Activated CD8-positive, alpha-beta memory T cell treated with anti-CD3 and anti-CD28 coated beads for 48 hours (primary cell): ENCODE measurements around the gene GRIA4.

Experiments used
- DNase-seq, 3 experiments: peaks; one replicate each; pipeline ENCODE4 v3.0.0-alpha.2; 2020; ENCODE audit warnings: low read depth in 2 of 3, low spot score in 2 of 3

GRIA4 gene

DNA sequence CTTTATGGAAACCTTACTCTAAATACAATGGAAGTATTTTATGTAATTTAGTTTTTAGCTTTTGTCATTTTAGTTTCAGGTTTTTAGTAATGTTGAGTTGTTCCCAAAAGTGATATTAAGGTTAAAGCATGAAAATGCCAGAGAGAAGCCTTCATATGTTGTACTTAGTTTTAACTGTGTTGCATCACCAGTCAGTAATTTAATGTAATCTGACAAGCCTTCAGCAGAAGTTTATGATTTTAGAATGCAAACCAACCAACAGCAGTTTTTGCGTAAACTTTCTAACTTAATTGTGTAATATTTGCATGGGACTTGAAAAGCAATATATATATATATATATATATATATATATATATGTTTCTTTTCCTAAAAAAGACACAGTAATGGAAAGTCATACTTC lies 301.6 kb downstream of the GRIA4 start:
- no peak for DNase-seq

DNA sequence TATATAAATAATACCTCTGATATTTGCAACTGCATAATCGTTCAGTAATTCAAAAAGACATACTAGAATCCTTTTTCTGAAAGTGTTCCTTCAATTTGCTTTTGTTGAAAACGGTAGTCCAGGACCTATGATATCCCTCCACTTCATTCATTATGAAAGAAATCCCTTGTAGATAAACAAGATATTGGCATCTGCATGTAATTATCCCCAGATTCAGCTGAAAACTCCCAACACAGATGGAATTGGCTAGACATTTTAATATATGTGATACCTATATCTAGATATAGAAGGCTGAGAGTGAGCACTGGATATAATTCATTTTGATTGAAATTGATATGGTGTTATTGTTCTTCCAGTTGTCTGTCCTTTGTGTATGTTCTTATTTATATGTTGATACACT lies 302.8 kb downstream of the GRIA4 start:
- no peak for DNase-seq

DNA sequence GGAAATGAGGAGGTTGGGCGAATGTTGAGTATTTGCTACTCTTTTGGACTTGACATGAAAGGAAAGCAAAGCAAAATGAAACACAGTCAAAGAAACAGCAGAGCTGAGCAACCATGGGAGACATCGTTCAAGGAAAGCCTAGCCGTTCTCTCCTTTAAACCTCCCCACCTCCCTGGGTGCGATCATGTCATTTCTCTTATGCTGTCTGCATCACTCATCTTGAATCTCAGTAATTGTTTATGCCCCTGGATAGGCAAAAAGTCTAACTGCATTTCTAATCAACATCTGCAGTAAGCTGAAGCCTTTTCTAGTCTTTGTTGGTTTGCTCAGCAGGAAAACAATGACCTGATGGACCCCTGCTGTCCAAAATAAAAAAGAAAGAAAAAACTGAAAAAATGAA lies 305.1 kb downstream of the GRIA4 start:
- DNase-seq: no peak

DNA sequence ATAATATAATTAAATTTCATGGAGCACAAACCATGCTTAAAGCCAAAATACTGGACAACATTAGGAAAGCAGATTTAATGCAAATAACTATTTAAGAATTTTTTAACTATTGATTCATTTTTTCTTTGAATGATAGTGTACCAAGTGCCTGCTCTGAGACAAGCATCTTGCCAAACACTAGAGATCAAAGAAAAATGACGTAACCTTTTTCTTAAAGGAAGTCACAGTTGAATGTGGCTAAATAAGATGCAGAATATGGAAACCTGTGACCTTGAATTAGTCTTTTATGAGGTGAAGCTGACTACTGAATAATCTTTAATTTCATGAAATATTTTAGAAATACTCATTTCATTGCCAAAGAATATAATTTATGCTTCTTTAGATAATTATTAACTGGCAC lies 308.2 kb downstream of the GRIA4 start:
- DNase-seq: no peak

DNA sequence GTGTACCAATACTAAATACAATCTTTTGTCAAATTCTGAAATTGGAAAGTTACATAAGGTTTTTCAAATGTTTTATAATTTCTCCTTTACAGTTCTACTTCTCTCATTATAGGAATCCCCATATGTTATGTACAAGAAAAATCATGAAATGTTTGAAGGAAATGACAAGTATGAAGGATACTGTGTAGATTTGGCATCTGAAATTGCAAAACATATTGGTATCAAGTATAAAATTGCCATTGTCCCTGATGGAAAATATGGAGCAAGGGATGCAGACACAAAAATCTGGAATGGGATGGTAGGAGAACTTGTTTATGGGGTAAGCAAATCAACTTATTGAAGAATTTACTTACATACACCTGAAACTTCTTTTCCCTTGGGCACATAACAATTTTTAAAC lies 308.7 kb downstream of the GRIA4 start:
- no peak for DNase-seq

DNA sequence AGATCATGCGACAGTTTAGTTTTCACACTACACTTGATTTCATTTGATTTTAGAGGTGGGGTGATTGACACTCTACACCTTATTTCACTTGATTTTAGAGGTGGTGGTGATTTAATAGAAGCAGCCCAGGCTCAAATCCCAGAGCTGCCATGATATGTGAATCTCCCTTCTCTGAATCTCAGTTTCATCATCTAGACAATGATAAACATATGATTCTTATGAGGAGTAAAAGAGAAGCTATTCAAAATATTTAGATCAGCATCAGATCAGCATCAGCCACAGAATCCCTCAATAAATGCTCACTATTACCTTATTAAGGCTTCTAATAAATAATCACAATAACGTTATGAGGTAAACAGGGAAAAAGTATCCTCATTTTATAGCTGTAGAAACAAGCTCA lies 313.4 kb downstream of the GRIA4 start:
- DNase-seq: no peak

DNA sequence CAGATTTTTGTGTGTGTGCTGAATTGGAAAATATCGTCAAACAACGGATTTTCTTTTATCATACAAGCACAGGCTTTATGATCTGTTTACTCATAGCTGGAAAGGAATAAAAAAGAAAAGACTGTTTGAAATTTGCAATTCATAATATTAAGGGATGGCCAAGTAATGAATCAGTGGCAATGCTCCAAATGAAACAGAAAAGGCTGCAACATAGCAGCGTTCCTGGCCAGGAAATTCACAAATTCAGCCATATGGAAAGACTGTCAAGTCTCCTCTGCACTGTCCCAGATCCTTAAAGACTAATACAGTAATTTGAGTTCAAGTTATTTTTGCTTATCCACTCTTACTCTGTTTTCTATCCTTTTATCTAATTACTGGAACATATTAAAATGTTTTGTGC lies 313.9 kb downstream of the GRIA4 start:
- DNase-seq: no peak

DNA sequence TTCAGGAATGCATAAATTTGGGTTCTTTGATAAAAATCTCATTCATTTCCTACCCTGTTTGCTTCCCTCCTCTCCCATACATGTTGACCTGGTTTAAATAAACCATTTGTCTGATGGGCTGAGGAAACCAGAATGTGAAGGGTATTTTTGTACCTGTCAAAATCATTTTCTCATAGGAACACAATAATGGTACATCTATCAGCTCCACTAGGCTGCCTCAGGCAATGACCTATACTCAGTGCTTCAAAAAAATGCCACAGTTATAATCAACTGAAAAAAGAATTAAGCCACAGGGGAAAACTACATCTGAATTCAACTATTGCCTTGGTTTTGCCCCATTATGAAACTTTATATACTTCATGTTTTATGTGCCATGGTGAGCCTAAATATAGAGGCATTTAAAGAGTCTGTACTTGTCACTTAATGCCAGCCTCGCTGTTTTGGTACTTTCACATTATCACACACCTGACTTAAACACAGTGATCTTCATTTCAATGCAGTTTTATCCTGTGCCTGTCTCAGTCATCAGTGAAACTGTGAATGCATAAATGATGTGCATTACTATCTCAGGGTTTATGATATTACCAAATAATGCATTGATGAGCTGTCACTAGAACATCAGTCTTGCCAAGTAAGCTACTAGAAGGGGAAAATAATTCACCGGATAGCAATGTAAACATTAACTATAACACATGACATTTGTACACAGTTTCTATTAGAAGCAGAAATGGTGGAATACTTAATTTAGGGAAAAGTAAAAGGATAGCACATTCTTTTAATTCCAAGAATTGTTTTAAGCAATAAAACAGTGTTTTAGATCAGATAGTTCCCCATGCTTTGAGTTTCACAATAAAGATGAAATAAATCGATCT lies 319.4 kb downstream of the GRIA4 start:
- no peak for DNase-seq

DNA sequence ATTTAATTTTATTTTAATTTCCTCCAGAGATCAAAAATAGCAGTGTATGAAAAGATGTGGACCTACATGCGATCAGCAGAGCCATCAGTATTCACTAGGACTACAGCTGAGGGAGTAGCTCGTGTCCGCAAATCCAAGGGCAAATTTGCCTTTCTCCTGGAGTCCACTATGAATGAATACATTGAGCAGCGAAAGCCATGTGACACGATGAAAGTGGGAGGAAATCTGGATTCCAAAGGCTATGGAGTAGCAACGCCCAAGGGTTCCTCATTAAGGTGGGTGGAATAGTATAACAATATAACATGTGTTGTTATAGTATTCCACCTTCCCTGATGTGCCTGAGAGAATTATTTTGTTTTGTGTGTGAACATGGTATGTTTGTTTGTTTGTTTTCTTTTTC lies 323.8 kb downstream of the GRIA4 start:
- no peak for DNase-seq

DNA sequence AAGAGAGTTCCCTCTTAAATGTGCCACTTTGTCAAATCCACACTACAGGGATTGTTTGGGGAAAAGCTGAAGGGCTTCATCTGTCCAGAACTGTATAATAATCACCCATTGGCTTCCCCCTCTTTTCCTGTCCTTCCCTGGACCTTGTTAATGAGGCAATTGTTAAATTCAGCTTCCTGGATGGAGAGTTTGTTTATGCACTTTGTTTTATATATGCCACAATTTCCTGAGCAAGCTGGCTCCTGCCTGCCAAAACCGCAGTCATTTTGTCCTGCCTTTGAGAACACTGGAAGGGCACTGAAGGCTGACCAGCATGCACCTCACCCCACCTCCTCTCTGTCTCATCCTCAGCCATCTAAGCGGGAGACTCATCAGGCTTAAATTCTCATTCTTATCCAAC lies 325.9 kb downstream of the GRIA4 start:
- DNase-seq: no peak

DNA sequence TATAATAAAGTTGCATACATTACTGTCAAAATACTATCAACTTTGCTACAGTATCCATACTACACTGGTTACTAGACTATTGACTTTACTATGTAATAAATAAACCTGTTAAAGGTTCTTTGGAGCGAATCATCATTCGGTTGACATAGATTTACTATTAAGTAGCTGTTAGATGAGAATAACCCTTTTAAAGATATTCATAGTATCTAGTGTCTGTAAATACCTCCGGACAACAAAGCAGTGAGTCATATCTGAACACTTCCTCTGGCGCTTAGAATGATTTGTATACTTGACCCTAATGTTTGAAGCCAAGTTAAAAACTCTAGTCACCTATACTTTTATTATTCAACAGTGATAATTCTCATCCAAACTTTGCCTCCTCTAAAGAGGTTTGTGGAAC lies 327.5 kb downstream of the GRIA4 start:
- no peak for DNase-seq

DNA sequence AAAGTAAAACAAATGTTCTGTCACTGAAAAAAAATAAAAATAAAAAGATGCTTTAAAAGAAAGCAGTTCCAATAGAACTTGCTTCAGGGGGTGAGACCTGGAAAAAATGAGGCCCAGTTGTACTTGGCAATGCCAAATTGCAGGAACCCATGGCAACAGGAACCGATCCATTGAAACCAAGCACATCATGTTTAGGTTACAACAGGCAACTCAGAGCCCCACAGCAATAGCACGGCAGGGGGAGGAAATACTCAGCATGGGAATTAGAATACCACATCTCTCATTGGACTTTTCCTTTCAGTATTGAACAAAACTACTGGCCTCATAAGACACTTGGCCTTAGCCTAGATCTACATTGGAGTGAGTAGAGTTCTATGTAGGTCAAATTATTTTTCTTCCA lies 327.9 kb downstream of the GRIA4 start:
- no peak for DNase-seq

DNA sequence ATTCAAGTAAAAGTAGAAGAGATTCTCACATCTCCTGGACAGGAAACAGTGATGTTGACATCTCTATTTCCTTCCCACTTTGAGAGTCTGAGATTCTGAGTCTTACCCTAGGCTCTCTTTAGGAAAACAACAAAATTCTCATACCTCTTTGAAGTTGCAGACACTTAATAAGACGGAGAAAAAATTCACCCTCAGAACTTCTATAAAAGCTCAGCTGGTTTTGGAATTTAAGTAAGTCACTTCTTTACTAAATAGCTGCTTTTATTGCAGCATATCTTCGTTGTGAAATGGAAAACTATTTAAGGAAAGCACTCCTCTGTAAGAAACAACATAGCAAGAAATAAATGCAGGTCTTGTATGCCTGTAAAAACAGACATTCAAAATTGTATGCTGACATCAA lies 333.0 kb downstream of the GRIA4 start:
- DNase-seq: no peak

DNA sequence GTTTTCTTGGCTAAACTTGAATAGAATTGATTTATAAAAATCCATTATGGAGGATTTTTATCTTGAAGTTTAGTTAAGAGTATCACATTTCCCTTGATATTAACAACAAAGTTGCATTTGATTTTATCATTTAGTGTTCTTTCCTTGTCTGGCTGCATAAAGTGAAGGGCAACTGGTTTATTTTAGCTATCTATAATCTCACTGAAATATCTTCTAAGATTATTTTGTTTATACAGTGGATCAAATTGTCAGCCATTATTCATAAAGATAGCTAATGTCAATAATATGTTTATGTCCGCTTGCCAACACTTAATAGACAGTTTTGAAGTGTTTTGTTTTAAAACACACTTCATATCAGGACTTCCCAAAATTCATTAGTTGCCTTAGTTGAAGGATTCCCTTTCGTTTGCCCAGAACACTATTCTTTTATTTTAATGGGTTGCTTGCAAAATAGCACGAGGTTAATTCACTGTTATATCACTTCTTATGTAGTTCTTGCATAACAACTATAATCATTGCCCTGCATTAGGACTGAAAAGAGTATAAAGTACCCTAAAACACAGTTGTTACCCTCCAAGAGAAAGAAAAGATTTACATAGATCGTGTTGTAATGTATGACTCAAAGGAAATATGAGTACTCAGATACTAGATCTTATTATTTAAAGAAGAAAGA lies 339.2 kb downstream of the GRIA4 start:
- DNase-seq: no peak

DNA sequence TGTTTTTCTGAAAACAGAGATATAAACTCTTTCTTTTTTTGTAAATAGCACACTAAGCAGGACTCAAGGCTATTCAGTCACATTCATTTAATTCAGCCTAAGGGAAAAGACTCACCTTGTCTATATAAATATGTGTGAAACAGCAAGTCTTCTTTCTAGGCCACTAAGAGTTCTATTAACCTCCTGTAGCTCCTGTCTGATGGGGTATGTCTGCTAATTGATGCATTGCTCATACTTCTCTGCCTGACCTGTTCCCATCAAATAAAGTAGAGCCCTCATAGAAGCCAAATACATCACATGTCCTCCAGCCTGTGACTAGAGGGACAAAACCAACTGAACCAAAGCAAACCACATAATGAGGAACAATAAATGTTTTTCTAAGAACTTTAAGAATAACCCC lies 344.0 kb downstream of the GRIA4 start:
- DNase-seq: no peak

DNA sequence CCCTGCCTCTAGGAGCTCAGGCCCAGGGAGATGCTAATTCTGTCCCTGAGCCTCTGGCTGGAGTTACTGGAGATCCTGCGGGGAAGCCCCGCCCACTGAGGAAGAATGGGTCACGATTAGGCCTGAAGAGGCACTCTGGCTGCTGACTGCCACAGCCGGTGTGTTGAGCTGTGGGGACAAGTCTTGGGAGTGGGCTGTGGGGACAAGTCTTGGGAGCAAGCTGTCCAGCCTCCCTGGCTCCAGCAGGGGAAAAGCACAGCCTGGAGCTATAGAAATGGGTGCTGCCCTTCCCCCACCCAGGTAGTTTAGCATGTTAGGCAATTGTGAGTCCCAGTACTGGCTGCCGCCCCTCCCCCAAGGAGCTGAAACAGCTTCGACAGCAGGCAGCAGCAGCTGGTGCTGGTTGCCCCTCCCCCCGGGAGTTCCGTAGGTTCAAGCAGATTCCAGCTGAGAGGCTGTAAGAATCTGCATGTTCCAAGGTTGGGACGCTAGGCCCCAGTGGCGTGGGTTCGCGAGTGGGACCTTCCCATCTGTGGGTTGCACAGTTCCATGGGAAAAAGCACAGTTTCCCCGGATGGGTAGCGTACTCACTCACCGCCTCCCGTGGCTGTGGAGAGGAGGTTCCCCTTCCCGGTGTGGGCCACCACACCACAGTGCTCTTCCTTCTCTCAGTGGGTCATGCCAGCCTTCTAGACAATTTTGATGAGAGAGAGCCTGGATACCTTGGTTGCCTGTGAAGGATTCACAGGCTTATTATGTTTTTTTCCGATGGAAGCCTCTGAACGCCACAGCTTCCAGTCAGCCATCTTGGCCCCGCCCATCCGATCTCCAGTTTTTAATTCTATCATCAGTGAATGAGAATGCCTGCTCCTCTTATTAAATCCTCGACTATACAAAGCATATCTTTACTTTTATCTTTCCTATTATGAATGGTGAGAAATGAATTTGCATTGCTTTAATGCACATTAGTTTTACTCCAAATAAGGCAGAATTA lies 350.7 kb downstream of the GRIA4 start:
- no peak for DNase-seq

DNA sequence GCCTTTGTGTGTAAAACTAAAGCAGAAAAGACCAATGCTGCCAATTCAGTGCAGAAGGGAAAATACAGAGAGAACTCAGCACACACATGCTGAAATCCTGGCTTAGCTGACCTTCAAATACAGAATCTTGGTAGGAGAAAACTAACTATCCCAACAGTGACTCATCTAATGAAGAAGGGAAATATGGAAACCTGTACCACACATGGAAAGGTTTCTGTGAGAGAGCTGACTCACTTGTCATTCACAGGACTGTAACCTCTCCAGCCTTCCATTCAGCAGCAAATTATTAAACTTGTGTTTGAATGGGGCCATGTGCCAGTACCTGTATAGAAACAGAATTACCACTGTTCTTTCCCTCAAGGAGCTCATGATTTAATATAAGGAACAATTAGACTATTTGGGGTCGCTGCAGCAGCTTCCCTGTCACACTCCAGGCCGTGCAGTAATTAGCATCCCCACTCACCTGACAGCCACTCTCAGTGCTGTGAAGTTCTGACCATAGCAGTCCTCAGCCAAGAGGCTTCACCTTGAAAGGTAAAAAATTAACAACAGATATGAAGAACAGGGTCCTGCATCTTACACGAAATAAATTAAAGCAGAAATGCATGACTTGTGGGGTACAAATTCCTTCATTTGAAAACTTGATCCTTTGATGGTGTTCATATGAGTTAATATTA lies 358.3 kb downstream of the GRIA4 start:
- no peak for DNase-seq

DNA sequence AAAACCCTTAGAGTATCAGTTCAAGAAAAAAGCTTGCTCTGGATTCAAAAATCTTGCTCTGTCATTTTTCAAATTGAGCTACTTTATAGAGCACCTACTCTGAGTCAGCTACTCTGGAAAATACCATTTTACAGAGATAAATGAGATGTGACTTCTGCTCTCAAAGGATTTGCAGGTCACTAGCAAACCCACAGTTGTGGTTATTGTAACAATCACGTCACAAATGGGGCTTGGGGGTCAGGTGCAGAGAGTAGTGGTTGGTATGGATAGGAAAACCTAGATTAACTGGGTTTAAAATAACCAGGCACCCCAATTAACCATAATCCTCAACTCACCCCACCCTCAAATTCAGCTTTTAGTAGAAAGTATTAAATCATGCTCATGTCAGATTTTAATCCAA lies 359.9 kb downstream of the GRIA4 start:
- DNase-seq: no peak

DNA sequence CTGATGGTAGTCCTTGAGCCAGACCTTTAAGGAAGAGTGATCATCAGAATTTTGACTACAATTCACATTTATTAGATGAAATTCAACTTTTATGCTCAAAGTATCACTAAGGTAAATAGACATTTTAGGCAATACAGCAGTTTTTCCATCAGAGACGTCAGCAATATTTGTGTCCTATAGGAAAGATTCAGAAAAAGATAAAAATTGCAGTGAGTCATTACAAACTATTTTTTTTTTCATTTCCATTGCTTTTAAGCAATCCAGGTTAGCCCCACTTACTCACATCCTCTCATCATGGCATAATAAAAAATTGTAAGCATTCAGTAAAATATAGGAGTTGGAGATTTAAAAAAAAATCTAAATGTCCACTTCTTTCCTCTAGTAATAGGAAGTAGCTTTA lies 365.3 kb downstream of the GRIA4 start:
- DNase-seq: no peak

DNA sequence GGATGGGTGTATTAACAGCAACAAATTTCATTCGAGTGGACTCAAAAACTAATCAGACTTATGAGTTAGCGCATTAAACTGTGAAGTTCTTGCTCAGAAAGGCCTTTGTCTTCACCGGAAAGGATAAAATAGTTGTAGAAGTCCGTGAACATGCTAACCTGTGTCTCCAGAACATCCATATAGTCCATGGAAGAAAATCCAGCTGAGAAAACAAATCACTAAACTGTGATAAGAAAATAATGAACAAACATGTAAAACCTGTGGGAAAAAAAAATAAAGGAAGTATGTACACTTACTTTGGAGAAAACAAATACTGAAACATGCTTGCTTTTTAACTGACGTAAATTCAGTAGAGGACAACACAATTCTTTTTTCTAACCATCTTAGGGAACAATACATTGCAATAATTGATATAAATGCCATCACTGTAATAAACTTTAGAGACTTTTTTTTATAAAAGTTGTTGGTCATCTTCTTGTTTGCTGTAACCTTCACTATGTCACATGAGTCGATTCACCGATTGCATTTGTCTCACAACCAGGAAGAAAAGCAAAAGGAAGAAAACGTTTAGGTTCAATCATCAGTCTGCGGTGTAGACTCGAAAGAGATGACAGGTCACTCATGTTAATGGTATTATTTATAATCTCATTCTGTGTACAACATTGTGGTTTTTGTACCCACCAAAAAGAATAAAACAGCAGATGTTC lies 370.3 kb downstream of the GRIA4 start:
- no peak for DNase-seq
